ENCODE data around the gene OAS1. TPM values are rescaled to one million over a fixed set of nuclear protein-coding genes. Genes with fewer than 3 reads are reported as not detected.

Gene OAS1
- total and polyA plus RNA-seq, 2 of the 8 experiments (the other 6 are each of a cell fraction or from before 2014, with no cell fraction given): 0.23 TPM; not detected in 1

Other genes starting within 250 kb of the OAS1 start
- gene RPH3A, start 115.2 kb upstream of the OAS1 start, total RNA-seq (2021; fragmentation: NEBNext Ultra II Directional; extraction: Animal tissue kit (Norgen Biotek cat#: 25700)): not detected in 2 replicates
- 0.02 TPM in 1 of 2 replicates, not detected in the other for gene RPH3A, start 115.2 kb upstream of the OAS1 start, polyA plus RNA-seq (2011; rRNA removed)
- 0.73 and 1.1 TPM in 2 replicates for gene OAS3, start 31.5 kb downstream of the OAS1 start, total RNA-seq (2021; fragmentation: NEBNext Ultra II Directional; extraction: Animal tissue kit (Norgen Biotek cat#: 25700))
- gene OAS3, start 31.5 kb downstream of the OAS1 start, polyA plus RNA-seq (2011; rRNA removed): 3.7 and 4.3 TPM in 2 replicates
- gene OAS2, start 71.6 kb downstream of the OAS1 start, total RNA-seq (2021; fragmentation: NEBNext Ultra II Directional; extraction: Animal tissue kit (Norgen Biotek cat#: 25700)): not detected in 2 replicates
- 0.06 TPM in 1 of 2 replicates, not detected in the other for gene OAS2, start 71.6 kb downstream of the OAS1 start, polyA plus RNA-seq (2011; rRNA removed)
- 6.9 and 8.6 TPM in 2 replicates for gene DTX1, start 149.8 kb downstream of the OAS1 start, total RNA-seq (2021; fragmentation: NEBNext Ultra II Directional; extraction: Animal tissue kit (Norgen Biotek cat#: 25700))
- gene DTX1, start 149.8 kb downstream of the OAS1 start, polyA plus RNA-seq (2011; rRNA removed): 4.7 and 7.0 TPM in 2 replicates
- 5.0 and 6.4 TPM in 2 replicates for gene RASAL1, start 228.8 kb downstream of the OAS1 start, total RNA-seq (2021; fragmentation: NEBNext Ultra II Directional; extraction: Animal tissue kit (Norgen Biotek cat#: 25700))
- gene RASAL1, start 228.8 kb downstream of the OAS1 start, polyA plus RNA-seq (2011; rRNA removed): 3.7 and 5.9 TPM in 2 replicates
- 0.56 TPM in 1 of 2 replicates, not detected in the other for gene CFAP73, start 242.8 kb downstream of the OAS1 start, total RNA-seq (2021; fragmentation: NEBNext Ultra II Directional; extraction: Animal tissue kit (Norgen Biotek cat#: 25700))
- gene CFAP73, start 242.8 kb downstream of the OAS1 start, polyA plus RNA-seq (2011; rRNA removed): 0.45 and 0.80 TPM in 2 replicates